GM21619 (cell line): Measurements from ENCODE around the gene SSBP2.
"Not testable (repeated sequence)": the region's sequence is repeated elsewhere in the genome, so short reads cannot be mapped to it uniquely, and the experiment has no call there.

Source experiments
- ATAC-seq: cut with Tn5 transposase; IDR thresholded peaks from one replicate; pipeline ENCODE4 v1.9.1; 2021; ENCODE audit not compliant: unreplicated experiment

Gene SSBP2

GRCh38 chr5:81604193-81604592 lies 146.7 kb downstream of the SSBP2 start:
- ATAC-seq: no peak

GRCh38 chr5:81601919-81602318 lies 149.0 kb downstream of the SSBP2 start:
- no peak for ATAC-seq

GRCh38 chr5:81592085-81592484 lies 158.8 kb downstream of the SSBP2 start:
- ATAC-seq: not testable (repeated sequence)

GRCh38 chr5:81590498-81591384 lies 160.2 kb downstream of the SSBP2 start:
- ATAC-seq: no peak

GRCh38 chr5:81579262-81579924 lies 171.5 kb downstream of the SSBP2 start:
- ATAC-seq: peak; percentile 71

GRCh38 chr5:81577091-81577490 lies 173.8 kb downstream of the SSBP2 start:
- ATAC-seq: no peak

- ATAC-seq: no peak
These were observed 175.0 kb downstream of the SSBP2 start for GRCh38 chr5:81575924-81576323.

GRCh38 chr5:81572201-81572600 lies 178.7 kb downstream of the SSBP2 start:
- no peak for ATAC-seq

- ATAC-seq: no peak
These were observed 192.7 kb downstream of the SSBP2 start for GRCh38 chr5:81558188-81558587.

- peak; percentile 66 for ATAC-seq
These were observed 194.1 kb downstream of the SSBP2 start for GRCh38 chr5:81556809-81557208.

GRCh38 chr5:81555865-81556264 lies 195.0 kb downstream of the SSBP2 start:
- no peak for ATAC-seq

GRCh38 chr5:81554647-81555046 lies 196.2 kb downstream of the SSBP2 start:
- ATAC-seq: no peak

GRCh38 chr5:81553567-81554212 lies 197.2 kb downstream of the SSBP2 start:
- ATAC-seq: no peak

GRCh38 chr5:81552852-81553566 lies 197.9 kb downstream of the SSBP2 start:
- ATAC-seq: no peak

GRCh38 chr5:81549123-81549522 lies 201.8 kb downstream of the SSBP2 start:
- no peak for ATAC-seq

- ATAC-seq: no peak
These were observed 203.9 kb downstream of the SSBP2 start for GRCh38 chr5:81547001-81547400.

- ATAC-seq: no peak
These were observed 205.0 kb downstream of the SSBP2 start for GRCh38 chr5:81545911-81546310.

GRCh38 chr5:81544351-81545018 lies 206.4 kb downstream of the SSBP2 start:
- no peak for ATAC-seq

GRCh38 chr5:81542242-81542641 lies 208.7 kb downstream of the SSBP2 start:
- no peak for ATAC-seq

- no peak for ATAC-seq
These were observed 212.9 kb downstream of the SSBP2 start for GRCh38 chr5:81537905-81538547.
